ENCODE measurements around the gene LTF.
"Not testable (repeated sequence)": the region's sequence is repeated elsewhere in the genome, so short reads cannot be mapped to it uniquely, and the experiment has no call there.

LTF gene

GRCh38 chr3:46464326-46465195, at the start of gene LTF:
LTF (minus strand) TSS chr3:46464905; CDS start chr3:46464867, 38 bp downstream.
- no peak for DNase-seq

- DNase-seq: no peak
Observed at GRCh38 chr3:46512191-46512749, 47.6 kb upstream of the LTF start.

GRCh38 chr3:46509661-46510187, 45.0 kb upstream of the LTF start:
- no peak for DNase-seq

GRCh38 chr3:46508850-46509591, 44.3 kb upstream of the LTF start:
- no peak for DNase-seq

- no peak for DNase-seq
Observed at GRCh38 chr3:46506526-46506925, 41.8 kb upstream of the LTF start.

GRCh38 chr3:46505953-46506352, 41.2 kb upstream of the LTF start:
- DNase-seq: no peak

- DNase-seq: no peak
Observed at GRCh38 chr3:46504789-46505188, 40.1 kb upstream of the LTF start.

GRCh38 chr3:46503200-46503874, 38.6 kb upstream of the LTF start:
- DNase-seq: no peak

- DNase-seq: no peak
Observed at GRCh38 chr3:46501702-46502101, 37.0 kb upstream of the LTF start.

- DNase-seq: no peak
Observed at GRCh38 chr3:46500656-46501635, 36.2 kb upstream of the LTF start.

GRCh38 chr3:46498916-46499519, 34.3 kb upstream of the LTF start:
- DNase-seq: no peak

GRCh38 chr3:46497556-46498265, 33.0 kb upstream of the LTF start, which contains the start of gene RTP3:
RTP3 (plus strand) TSS chr3:46497976; CDS start chr3:46498063, 87 bp downstream.
- no peak for DNase-seq

GRCh38 chr3:46496746-46497555, 32.2 kb upstream of the LTF start:
- no peak for DNase-seq

- no peak for DNase-seq
Observed at GRCh38 chr3:46495901-46496456, 31.3 kb upstream of the LTF start.

- DNase-seq: not testable (repeated sequence)
Observed at GRCh38 chr3:46494491-46494890, 29.8 kb upstream of the LTF start.

- DNase-seq: no peak
Observed at GRCh38 chr3:46492890-46493547, 28.3 kb upstream of the LTF start.

- DNase-seq: no peak
Observed at GRCh38 chr3:46491089-46492070, 26.7 kb upstream of the LTF start.
